AG08396 (cell line): Measurements from ENCODE around the gene MBOAT7.
"Not testable (repeated sequence)": the region's sequence is repeated elsewhere in the genome, so short reads cannot be mapped to it uniquely, and the experiment has no call there.

ENCODE experiments used
- DNase-seq: peaks from one replicate; pipeline ENCODE4 v3.0.0; 2012; ENCODE audit warnings: low spot score, mixed read lengths

The MBOAT7 gene

GRCh38 chr19:54209058-54209810 is 19.9 kb upstream of the MBOAT7 start:
- no peak for DNase-seq

GRCh38 chr19:54208784-54209057 is 19.3 kb upstream of the MBOAT7 start:
- DNase-seq, result no peak

GRCh38 chr19:54207983-54208783 is 18.8 kb upstream of the MBOAT7 start:
- DNase-seq, result no peak

- no peak for DNase-seq
Observed at GRCh38 chr19:54207676-54207982, 18.2 kb upstream of the MBOAT7 start.

GRCh38 chr19:54207193-54207592 is 17.8 kb upstream of the MBOAT7 start:
- not testable (repeated sequence) for DNase-seq

GRCh38 chr19:54206831-54207177 is 17.4 kb upstream of the MBOAT7 start:
- no peak for DNase-seq

GRCh38 chr19:54206030-54206830 is 16.9 kb upstream of the MBOAT7 start:
- DNase-seq, result no peak

- no peak for DNase-seq
Observed at GRCh38 chr19:54204767-54205468, 15.5 kb upstream of the MBOAT7 start.

- DNase-seq, result no peak
Observed at GRCh38 chr19:54203151-54203611, 13.8 kb upstream of the MBOAT7 start.

GRCh38 chr19:54201980-54202379 is 12.6 kb upstream of the MBOAT7 start:
- no peak for DNase-seq

- no peak for DNase-seq
Observed at GRCh38 chr19:54201172-54201701, 11.9 kb upstream of the MBOAT7 start.

- DNase-seq, result no peak
Observed at GRCh38 chr19:54199401-54199800, 10.0 kb upstream of the MBOAT7 start.

GRCh38 chr19:54197121-54197520 is 7.7 kb upstream of the MBOAT7 start:
- no peak for DNase-seq

GRCh38 chr19:54196536-54196935 is 7.2 kb upstream of the MBOAT7 start:
- no peak for DNase-seq

GRCh38 chr19:54194463-54194862 is 5.1 kb upstream of the MBOAT7 start:
- DNase-seq, result not testable (repeated sequence)

GRCh38 chr19:54193011-54193410 is 3.6 kb upstream of the MBOAT7 start:
- no peak for DNase-seq

- DNase-seq, result no peak
Observed at GRCh38 chr19:54191811-54192453, 2.6 kb upstream of the MBOAT7 start.

- DNase-seq, result peak; percentile 83
Observed at GRCh38 chr19:54191011-54191810, 1.8 kb upstream of the MBOAT7 start, which contains the start of gene TSEN34. Gene TSEN34 (plus strand): TSS chr19:54191308. CDS start chr19:54191365, 57 bp downstream.

- DNase-seq, result peak; percentile 91
Observed at GRCh38 chr19:54190503-54191010, 1.2 kb upstream of the MBOAT7 start.
